ENCODE data around the gene SP1. TPM values are rescaled to one million over a fixed set of nuclear protein-coding genes. Genes with fewer than 3 reads are reported as not detected.

The SP1 gene
- total RNA-seq, 2 experiments from 2014 or later: 67.2 to 70.3 TPM

DNA sequence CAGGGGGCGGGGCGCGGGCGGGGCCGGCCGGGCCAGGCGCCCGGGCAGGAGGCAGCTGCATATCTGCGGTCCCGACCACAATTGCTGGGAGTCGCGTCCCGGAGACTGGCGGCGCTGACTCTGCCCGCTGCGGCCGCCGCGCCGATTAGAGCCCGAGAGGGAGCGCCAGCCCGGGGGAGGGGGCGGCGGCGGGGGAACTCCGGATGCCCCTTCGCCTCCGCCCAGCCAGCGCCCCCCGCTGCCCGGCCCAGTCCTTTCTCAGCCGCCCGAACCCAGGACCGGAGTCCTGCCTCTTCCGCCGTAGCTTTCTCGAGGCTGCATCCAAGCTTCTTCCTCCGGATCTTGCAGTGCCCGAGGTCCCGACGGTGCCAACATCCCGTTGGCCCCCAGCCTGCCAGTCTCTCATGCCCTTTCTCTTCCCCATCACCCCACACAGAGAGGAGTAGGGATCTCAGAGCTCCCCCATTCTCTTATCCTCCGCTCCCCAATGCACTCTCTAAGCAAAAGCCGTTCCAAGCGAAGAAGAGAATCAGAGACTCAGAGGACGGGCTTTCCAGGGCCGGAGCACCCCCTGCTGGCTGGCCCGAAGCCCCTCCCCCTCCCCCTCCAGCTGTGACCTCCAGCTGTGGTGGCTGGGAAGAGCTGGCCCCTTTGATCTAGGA is 35.0 kb upstream of the SP1 start:
- DNase-seq (peak; percentile 85), ATAC-seq (peak; percentile 86)
- peaks cover 3% of the 10 kb centered on the region for H3K27me3 Mint-ChIP-seq
- H3K27ac Mint-ChIP-seq: peak overlapping the region; percentile 71
- no peaks in the 10 kb centered on the region for H3K36me3 Mint-ChIP-seq (ENCODE audit: low read depth)
- intact Hi-C loops (cut with micrococcal nuclease): loop anchor here (2.0 kb wide), 1 partner anchor 20 kb away; no protein-coding TSS in a partner anchor
- CTCF ChIA-PET: interaction anchor here (0.6 to 9.7 kb wide), 51 partner anchors 7 to 291 kb away, joined by 3 to 293 read pairs (median 4); partner anchors contain the start of genes AAAS, AMHR2, CSAD and ESPL1
- peaks cover 19% of the 10 kb centered on the region for H3K4me1 Mint-ChIP-seq (ENCODE audit: low read depth)
- POLR2A ChIA-PET: interaction anchor here (0.6 to 2.5 kb wide), 13 partner anchors 10 to 1228 kb away, joined by 3 to 19 read pairs (median 4); partner anchors contain the start of genes AAAS, ESPL1, SOAT2 and SP7
- H3K4me3 Mint-ChIP-seq: peak overlapping the region; percentile 82
- H3K9me3 Mint-ChIP-seq: no peaks in the 10 kb centered on the region
- TF ChIP-seq, protein P1, sequence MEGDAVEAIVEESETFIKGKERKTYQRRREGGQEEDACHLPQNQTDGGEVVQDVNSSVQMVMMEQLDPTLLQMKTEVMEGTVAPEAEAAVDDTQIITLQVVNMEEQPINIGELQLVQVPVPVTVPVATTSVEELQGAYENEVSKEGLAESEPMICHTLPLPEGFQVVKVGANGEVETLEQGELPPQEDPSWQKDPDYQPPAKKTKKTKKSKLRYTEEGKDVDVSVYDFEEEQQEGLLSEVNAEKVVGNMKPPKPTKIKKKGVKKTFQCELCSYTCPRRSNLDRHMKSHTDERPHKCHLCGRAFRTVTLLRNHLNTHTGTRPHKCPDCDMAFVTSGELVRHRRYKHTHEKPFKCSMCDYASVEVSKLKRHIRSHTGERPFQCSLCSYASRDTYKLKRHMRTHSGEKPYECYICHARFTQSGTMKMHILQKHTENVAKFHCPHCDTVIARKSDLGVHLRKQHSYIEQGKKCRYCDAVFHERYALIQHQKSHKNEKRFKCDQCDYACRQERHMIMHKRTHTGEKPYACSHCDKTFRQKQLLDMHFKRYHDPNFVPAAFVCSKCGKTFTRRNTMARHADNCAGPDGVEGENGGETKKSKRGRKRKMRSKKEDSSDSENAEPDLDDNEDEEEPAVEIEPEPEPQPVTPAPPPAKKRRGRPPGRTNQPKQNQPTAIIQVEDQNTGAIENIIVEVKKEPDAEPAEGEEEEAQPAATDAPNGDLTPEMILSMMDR (IDR thresholded peaks at IDR 0.05): peak; percentile 75

DNA sequence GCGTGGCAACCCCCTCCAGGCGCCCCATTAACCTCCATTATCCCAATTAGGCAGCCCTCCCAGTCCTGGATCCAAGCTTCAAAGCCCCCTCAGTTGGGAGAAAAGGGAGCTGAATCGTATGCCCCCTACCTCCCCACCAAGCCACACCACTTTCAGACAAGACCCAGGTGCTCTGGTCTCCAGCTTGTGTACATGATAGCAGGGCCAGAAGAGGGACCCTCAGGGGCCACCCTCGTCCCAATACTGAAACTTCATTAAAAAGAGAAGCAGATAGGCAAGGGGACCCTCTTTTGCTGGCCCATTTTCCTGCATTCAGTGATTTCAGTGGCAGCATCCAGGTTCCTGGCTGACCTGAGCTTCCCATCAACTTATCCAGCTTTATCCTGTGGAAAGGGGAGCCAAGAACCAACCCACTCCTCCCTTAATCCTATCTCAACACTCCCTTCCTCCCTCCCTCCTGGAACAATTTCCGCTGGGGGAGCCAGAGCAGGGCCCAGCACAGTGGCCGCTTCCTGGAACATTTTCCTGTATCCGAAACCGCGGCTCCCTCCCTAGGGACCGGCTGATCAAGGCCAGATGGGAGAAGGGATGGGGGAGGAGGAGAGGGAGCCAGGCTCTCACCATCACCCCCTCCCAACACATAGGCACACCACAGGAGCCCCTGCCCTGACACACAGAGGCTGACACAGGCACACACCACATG is 34.3 kb upstream of the SP1 start:
- H3K4me3 Mint-ChIP-seq: peak overlapping the region; percentile 82
- TF ChIP-seq, protein P1 (IDR thresholded peaks at IDR 0.05): peak; percentile 14
- CTCF ChIA-PET: interaction anchor here (0.7 to 9.7 kb wide), 39 partner anchors 9 to 283 kb away, joined by 3 to 293 read pairs (median 6); partner anchors contain the start of genes AAAS, AMHR2, CSAD and ESPL1
- intact Hi-C loops (cut with micrococcal nuclease): loop anchor here (2.0 kb wide), 1 partner anchor 21 kb away; no protein-coding TSS in a partner anchor
- POLR2A ChIA-PET: interaction anchor here (0.6 to 2.5 kb wide), 9 partner anchors 10 to 1229 kb away, joined by 3 to 19 read pairs (median 8); partner anchors contain the start of genes AAAS, ESPL1, SOAT2 and SP7
- ATAC-seq: peak; percentile 22
- no peaks in the 10 kb centered on the region for H3K36me3 Mint-ChIP-seq (ENCODE audit: low read depth)
- H3K4me1 Mint-ChIP-seq (ENCODE audit: low read depth): peaks cover 12% of the 10 kb centered on the region
- DNase-seq: no peak
- peak overlapping the region; percentile 42 for H3K27ac Mint-ChIP-seq
- no peaks in the 10 kb centered on the region for H3K9me3 Mint-ChIP-seq
- H3K27me3 Mint-ChIP-seq: no peaks in the 10 kb centered on the region

DNA sequence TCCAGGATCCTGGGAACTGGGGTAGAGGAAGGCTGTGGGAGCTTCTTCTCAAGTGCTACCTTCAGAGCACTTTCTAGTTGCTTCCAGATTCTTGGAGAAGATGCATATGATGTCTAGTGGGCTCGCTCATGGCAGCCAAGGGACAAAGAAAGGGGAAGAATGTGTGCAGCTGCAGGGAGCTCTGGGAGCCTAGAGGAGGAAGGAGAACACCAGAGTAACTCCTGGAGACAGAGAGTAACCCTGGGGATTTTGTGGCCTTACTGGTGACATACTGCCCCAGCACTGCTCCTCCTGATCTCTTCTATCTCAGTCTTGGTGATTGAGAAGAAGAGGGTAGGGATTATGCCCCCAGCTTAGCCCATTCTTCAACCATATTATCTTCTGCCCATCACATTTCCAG is 33.5 kb upstream of the SP1 start:
- CTCF ChIA-PET: interaction anchor here (0.6 to 9.7 kb wide), 11 partner anchors 9 to 281 kb away, joined by 3 to 293 read pairs (median 16); partner anchors contain the start of genes AAAS, AMHR2 and SP1

DNA sequence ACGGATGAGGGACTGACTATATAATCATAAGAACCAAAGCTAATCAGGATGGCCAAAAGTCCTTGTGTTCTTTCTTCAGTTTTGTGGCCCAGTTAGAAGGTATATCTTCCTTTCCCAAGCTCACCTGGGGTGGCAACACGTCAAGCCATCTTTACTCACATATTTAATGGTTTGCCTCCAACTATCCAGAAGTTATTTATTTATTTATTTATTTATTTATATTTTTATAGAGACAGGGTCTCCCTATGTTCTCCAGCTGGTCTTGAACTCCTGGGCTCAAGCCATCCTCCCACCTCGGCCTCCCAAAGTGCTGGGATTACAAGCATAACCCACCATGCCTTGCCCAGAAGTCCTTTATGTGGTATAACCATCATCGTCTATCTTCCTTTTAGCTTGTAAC is 32.1 kb upstream of the SP1 start:
- no peaks in the 10 kb centered on the region for H3K9me3 Mint-ChIP-seq
- intact Hi-C loops (cut with micrococcal nuclease): no loop called here
- ChIA-PET CTCF (interaction anchor here (0.6 to 9.7 kb wide), 6 partner anchors 12 to 93 kb away, joined by 3 to 293 read pairs (median 4); partner anchors contain the start of genes AAAS, PRR13 and SP7), POLR2A (interaction anchor here (0.6 to 2.0 kb wide), 4 partner anchors 23 to 286 kb away, joined by 3 to 7 read pairs (median 3); partner anchors contain the start of gene AAAS)
- peaks cover 17% of the 10 kb centered on the region for H3K4me1 Mint-ChIP-seq (ENCODE audit: low read depth)
- H3K27ac Mint-ChIP-seq: no peak overlapping the region
- no peaks in the 10 kb centered on the region for H3K36me3 Mint-ChIP-seq (ENCODE audit: low read depth)
- no peak for DNase-seq
- no peak overlapping the region for H3K4me3 Mint-ChIP-seq
- H3K27me3 Mint-ChIP-seq: no peaks in the 10 kb centered on the region
- TF ChIP-seq, protein P1 (IDR thresholded peaks at IDR 0.05): no peak
- ATAC-seq: no peak

More for the DNA sequence above, 33.5 kb upstream of the SP1 start:
- H3K36me3 Mint-ChIP-seq (ENCODE audit: low read depth): no peaks in the 10 kb centered on the region
- TF ChIP-seq, protein P1 (IDR thresholded peaks at IDR 0.05): no peak
- H3K9me3 Mint-ChIP-seq: no peaks in the 10 kb centered on the region
- no peaks in the 10 kb centered on the region for H3K27me3 Mint-ChIP-seq
- intact Hi-C loops (cut with micrococcal nuclease): no loop called here
- POLR2A ChIA-PET: interaction anchor here (2.0 kb wide), 1 partner anchor 74 kb away, joined by 7 read pairs; no protein-coding TSS in a partner anchor
- H3K27ac Mint-ChIP-seq: no peak overlapping the region
- no peak overlapping the region for H3K4me3 Mint-ChIP-seq
- ATAC-seq: no peak
- DNase-seq: no peak
- peaks cover 11% of the 10 kb centered on the region for H3K4me1 Mint-ChIP-seq (ENCODE audit: low read depth)

All from activated CD8-positive, alpha-beta T cell treated with anti-CD3 and anti-CD28 coated beads for 36 hours (primary cell).